ENCODE results near the gene PPP1CA. TPM values are rescaled to one million over a fixed set of nuclear protein-coding genes. Genes with fewer than 3 reads are reported as not detected.

PPP1CA gene
- total RNA-seq, 1 experiment from 2014 or later = 238 TPM

GRCh38 chr11:67450796-67451657 lies 49.4 kb upstream of the PPP1CA start:
- H3K79me2 ChIP-seq (ENCODE audit: insufficient read depth, low read length) = no peaks in the 10 kb centered on the region
- H3K9me2 ChIP-seq (ENCODE audit: insufficient read depth) = no peaks in the 10 kb centered on the region
- ChIA-PET CTCF (no interaction called here), RAD21 (ENCODE audit: low non-redundant PET in 1 of 2, low total read pairs in 2 of 2, uncharacterized antibody in 2 of 2, unreplicated experiment in 2 of 2) (no interaction called here), POLR2A (interaction anchor here (1.2 kb wide), 1 partner anchor 18 kb away, joined by 3 read pairs; the partner anchor contains the start of gene TMEM134)
- intact Hi-C loops (cut with micrococcal nuclease) = no loop called here
- DNase-seq (ENCODE audit: low read depth, low spot score) (no peak), ATAC-seq (no peak)
- no peak overlapping the region for H3K4me3 ChIP-seq (replicated peaks in 1 of 2; ENCODE audit: low read depth in 1 of 2, low read length in 2 of 2)
- BruUV-seq (replicated peaks) = no TSS peak
- no peaks in the 10 kb centered on the region for H3K27me3 ChIP-seq (ENCODE audit: insufficient read depth, low read length)
- H3K9ac ChIP-seq (ENCODE audit: low read length) = no peak overlapping the region
- no peaks in the 10 kb centered on the region for H3K9me3 ChIP-seq (ENCODE audit: control insufficient read depth in 1 of 2, insufficient read depth in 1 of 2, low read depth in 1 of 2, low read length in 2 of 2)
- no peaks in the 10 kb centered on the region for H3K4me1 ChIP-seq (ENCODE audit: control insufficient read depth in 1 of 2, insufficient read depth in 2 of 2, low read length in 2 of 2)
- no peak overlapping the region; the same call in 1 of the 2 replicates for H3K27ac ChIP-seq (ENCODE audit: low read depth, low read length)
- H2AFZ ChIP-seq (ENCODE audit: low read depth, low read length, poor library complexity, severe bottlenecking) = no peak overlapping the region
- H3K36me3 ChIP-seq (ENCODE audit: control insufficient read depth in 1 of 2, insufficient read depth in 2 of 2, low read length in 2 of 2) = no peaks in the 10 kb centered on the region
- no peaks in the 10 kb centered on the region for H4K20me1 ChIP-seq (ENCODE audit: insufficient read depth)
- TF ChIP-seq MAX (IDR thresholded peaks at IDR 0.05) = no peak
- no peak for TF ChIP-seq POLR2A (IDR thresholded peaks at IDR 0.05; ENCODE audit: borderline replicate concordance, extremely low read depth, insufficient read depth, insufficient read length)
- TF ChIP-seq ATF3 (IDR thresholded peaks at IDR 0.05) = no peak
- no peak for TF ChIP-seq RAD21 (IDR thresholded peaks at IDR 0.05; ENCODE audit: low read depth)
- TF ChIP-seq CEBPB (IDR thresholded peaks at IDR 0.05; ENCODE audit: low read depth) = no peak
- H3K4me2 ChIP-seq (ENCODE audit: low read length) = no peak overlapping the region

- peaks cover 0 to 1% of the 10 kb centered on the region in 2 experiments; a peak in 1 of 4 replicates for H3K4me1 ChIP-seq (ENCODE audit: control insufficient read depth in 1 of 2, insufficient read depth in 2 of 2, low read length in 2 of 2)
- H3K4me2 ChIP-seq (ENCODE audit: low read length) = no peak overlapping the region
- DNase-seq (ENCODE audit: low read depth, low spot score) (no peak), ATAC-seq (no peak)
- no peaks in the 10 kb centered on the region for H3K27me3 ChIP-seq (ENCODE audit: insufficient read depth, low read length)
- ChIA-PET POLR2A (interaction anchor here (1.5 kb wide), 1 partner anchor 12 kb away, joined by 4 read pairs; no protein-coding TSS in a partner anchor), CTCF (no interaction called here), RAD21 (ENCODE audit: low non-redundant PET in 1 of 2, low total read pairs in 2 of 2, uncharacterized antibody in 2 of 2, unreplicated experiment in 2 of 2) (no interaction called here)
- H4K20me1 ChIP-seq (ENCODE audit: insufficient read depth) = no peaks in the 10 kb centered on the region
- BruUV-seq (replicated peaks) = no TSS peak
- no peak overlapping the region for H3K9ac ChIP-seq (ENCODE audit: low read length)
- H3K79me2 ChIP-seq (ENCODE audit: insufficient read depth, low read length) = no peaks in the 10 kb centered on the region
- H3K4me3 ChIP-seq (replicated peaks in 1 of 2; ENCODE audit: low read depth in 1 of 2, low read length in 2 of 2) = no peak overlapping the region
- no peak overlapping the region for H3K27ac ChIP-seq (ENCODE audit: low read depth, low read length)
- no peaks in the 10 kb centered on the region for H3K36me3 ChIP-seq (ENCODE audit: control insufficient read depth in 1 of 2, insufficient read depth in 2 of 2, low read length in 2 of 2)
- H3K9me3 ChIP-seq (ENCODE audit: control insufficient read depth in 1 of 2, insufficient read depth in 1 of 2, low read depth in 1 of 2, low read length in 2 of 2) = no peaks in the 10 kb centered on the region
- intact Hi-C loops (cut with micrococcal nuclease) = no loop called here
- no peaks in the 10 kb centered on the region for H3K9me2 ChIP-seq (ENCODE audit: insufficient read depth)
- H2AFZ ChIP-seq (ENCODE audit: low read depth, low read length, poor library complexity, severe bottlenecking) = no peak overlapping the region
- TF ChIP-seq SIN3A (IDR thresholded peaks at IDR 0.05; ENCODE audit: low read depth) = no peak
- TF ChIP-seq POLR2A (IDR thresholded peaks at IDR 0.05; ENCODE audit: borderline replicate concordance, extremely low read depth, insufficient read depth, insufficient read length) = no peak
- no peak for TF ChIP-seq EGR1 (IDR thresholded peaks at IDR 0.05; ENCODE audit: low read depth)
- TF ChIP-seq POLR2AphosphoS5 (IDR thresholded peaks at IDR 0.05; ENCODE audit: low read depth, low read length) = no peak
- TF ChIP-seq ELF1 (IDR thresholded peaks at IDR 0.05; ENCODE audit: borderline replicate concordance, low read depth) = no peak
- TF ChIP-seq ZFX (IDR thresholded peaks at IDR 0.05) = no peak
- no peak for TF ChIP-seq MAX (IDR thresholded peaks at IDR 0.05)
- TF ChIP-seq YY1 (IDR thresholded peaks at IDR 0.05; ENCODE audit: extremely low read depth, insufficient replicate concordance, low read depth, low read length) = no peak
- no peak for TF ChIP-seq CTCF (IDR thresholded peaks at IDR 0.05 in 2 of 3, conservative IDR thresholded peaks at IDR 0.05 in 1 of 3; ENCODE audit: borderline replicate concordance in 1 of 3, insufficient read depth in 1 of 3, low read depth in 2 of 3, low read length in 2 of 3)
Measured at GRCh38 chr11:67449116-67449844, 47.6 kb upstream of the PPP1CA start.
